GM21529 (cell line): Measurements from ENCODE around the gene LRRC63.
"Not testable (repeated sequence)": the region's sequence is repeated elsewhere in the genome, so short reads cannot be mapped to it uniquely, and the experiment has no call there.

Source experiments
- ATAC-seq: cut with Tn5 transposase; IDR thresholded peaks from one replicate; pipeline ENCODE4 v1.9.1; 2021; ENCODE audit not compliant: unreplicated experiment

Gene LRRC63, protein sequence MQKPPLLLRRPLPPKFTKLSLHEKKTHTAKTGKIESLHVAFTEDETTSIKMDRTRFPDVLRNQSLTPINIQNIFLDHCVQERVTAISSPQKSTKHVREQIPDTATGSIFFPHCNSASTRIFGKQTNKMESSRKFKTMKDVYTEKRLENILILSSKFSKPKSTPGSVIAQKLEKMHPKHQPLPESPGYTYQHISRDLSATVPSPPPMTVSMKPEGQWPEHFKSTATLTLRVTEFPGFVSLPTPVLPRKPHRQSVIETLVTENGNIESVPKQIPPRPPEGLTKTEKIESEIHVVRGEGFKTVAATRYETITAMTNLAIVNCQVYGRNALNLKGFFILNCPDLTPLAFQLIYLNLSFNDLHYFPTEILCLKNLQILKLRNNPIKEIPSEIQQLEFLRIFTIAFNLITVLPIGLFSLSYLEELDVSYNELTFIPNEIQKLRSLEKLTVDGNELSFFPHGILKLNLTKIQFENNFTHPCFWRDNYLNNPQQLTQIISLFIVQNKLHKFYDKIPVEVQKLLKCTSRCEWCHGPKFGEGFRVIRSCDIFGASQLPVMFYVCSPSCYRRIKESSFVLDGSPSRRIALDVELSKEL

DNA sequence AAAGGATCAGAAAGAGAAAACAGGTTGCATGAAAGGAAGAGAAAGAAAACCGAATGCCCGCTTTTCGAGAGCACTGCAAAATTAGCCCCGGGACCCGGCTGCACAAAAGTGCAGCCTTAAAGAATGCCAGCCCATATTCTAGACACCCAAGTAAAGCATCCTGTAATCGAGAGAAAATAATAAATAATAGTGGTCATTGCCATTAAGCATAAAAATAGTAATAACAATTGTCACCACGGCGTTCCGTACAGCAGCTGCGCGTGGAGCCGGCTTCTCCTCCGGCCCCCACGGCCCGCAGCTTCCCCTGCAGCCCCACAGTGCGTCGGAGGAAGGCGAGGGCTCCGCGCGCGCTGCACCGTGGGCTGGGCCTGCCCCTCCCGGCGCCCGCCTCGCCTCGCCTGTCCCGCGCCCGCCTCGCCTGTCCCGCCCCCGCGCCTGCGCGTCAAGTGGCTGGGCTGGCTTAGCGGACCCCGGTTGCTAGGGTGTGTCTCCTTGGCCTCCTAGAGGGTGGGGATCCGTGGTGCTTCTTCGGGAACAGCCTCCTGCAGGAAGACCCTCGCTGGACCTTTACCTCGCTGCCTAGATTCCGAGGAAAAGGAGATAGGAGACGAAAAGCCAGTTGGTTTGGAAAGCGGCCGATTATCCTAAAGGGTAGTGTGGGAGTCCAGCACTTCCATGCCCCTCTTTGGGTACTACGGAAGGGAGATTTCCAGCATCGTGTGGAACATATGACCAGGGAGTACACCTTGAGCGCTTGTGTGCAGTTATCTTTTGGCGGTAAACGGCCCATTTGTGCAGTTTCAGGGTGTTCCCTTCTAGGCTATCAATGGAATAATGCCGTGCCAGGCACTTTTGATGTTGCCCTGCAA is at the start of gene LRRC63:
Gene LRRC63 (plus strand): TSS at position 446 of the 869 bp plus-strand sequence. CDS start 1,107 bp downstream, outside the sequence.
- ATAC-seq, result peak; percentile 96

- ATAC-seq, result not testable (repeated sequence)
These were observed 49.0 kb upstream of the LRRC63 start for GRCh38 chr13:46162741-46163140.

- no peak for ATAC-seq
These were observed 47.1 kb upstream of the LRRC63 start for GRCh38 chr13:46164661-46165060.

- peak; percentile 38 for ATAC-seq
These were observed 46.1 kb upstream of the LRRC63 start for GRCh38 chr13:46165485-46166223.

- no peak for ATAC-seq
These were observed 45.5 kb upstream of the LRRC63 start for GRCh38 chr13:46166224-46166584.

DNA sequence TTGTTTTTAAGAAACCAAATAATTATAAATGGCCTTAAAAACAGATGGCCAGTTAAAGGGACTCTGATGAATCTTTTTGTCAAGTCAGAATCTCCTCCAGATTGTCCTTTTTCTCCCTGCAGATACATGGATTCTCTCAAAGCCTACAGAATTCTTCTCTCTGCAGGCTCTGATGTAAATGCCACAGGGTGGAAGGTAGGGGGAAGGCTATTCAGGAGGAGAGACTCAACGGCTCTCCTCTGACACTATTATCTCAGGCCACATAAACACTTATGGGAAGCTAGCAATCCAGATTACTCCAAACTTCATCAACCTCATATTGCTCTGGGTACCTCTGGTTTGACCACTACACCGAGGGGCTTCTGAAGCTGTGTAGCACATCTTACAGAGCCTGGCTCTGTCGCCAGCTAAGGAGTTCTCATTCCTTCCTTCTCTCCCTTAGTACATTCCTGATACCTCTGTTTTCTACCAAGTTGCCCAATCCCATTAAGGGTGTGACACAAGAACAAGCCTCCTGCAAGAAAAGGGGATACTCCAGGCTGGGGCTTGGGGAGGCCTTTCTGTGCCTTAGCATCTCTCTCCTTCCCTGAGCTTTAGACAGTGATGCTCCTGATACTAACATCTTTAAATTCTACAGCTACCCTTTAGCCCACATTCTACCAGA is 44.6 kb upstream of the LRRC63 start:
- no peak for ATAC-seq

DNA sequence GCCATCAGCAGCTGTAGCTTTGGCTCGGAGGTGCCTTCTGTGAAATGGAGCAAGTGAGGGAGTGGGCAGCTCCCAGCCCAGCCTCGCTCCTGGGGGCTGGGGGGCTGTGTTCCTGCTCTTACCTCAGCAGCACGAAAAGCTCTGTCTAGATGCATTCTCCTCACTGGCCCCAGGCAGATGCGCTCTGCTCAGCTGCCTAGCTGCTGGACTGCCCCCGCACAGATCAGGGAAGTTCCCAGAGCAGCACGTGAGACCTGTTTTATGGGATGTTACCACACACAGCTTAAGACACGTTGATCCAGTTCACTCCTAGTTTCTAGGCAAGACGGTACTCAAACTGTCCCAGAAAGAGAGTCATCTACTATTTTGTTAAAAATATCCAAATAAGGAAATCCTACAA is 43.4 kb upstream of the LRRC63 start:
- ATAC-seq, result peak; percentile 36

GRCh38 chr13:46168783-46169182 is 42.9 kb upstream of the LRRC63 start:
- ATAC-seq, result no peak

DNA sequence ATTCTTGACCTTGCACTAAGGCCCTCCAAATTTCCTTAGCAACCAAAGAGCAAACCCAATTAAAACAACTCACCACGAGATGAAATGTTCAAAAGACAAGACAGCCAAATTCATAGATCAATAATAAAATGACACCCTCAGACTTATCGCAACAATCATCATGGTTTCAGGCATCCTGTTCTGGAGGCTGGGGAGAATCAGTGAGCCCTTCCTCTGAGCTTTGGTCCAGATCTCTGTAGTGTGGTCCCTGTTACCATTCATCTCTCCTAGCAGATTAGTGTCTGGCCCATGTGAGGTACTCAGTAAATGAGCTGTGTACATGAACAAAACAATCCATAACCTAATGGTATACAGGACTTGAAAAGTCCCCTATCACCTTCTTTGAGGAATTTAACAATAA is 42.0 kb upstream of the LRRC63 start:
- no peak for ATAC-seq

- no peak for ATAC-seq
These were observed 41.5 kb upstream of the LRRC63 start for GRCh38 chr13:46170268-46170667.

DNA sequence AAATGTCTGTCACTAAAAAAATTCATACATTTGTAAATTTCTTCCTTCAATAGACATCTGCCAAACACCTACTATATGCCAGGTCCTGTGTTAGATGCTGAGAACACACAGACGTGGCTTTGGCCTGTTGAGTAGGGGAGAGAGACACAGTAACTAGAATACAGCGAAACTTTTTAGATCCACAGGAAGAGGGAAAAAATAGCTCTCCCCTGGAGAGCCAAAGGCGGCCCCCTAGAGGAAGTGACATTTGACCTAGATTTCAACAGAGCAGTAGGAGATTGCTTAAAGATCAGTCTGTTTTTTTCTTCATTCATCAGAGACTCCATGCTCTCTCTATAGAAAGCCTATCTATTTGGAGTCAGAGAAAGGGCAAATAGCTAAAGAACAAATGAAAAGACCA is 41.0 kb upstream of the LRRC63 start:
- no peak for ATAC-seq

- ATAC-seq, result no peak
These were observed 40.5 kb upstream of the LRRC63 start for GRCh38 chr13:46171217-46171616.

DNA sequence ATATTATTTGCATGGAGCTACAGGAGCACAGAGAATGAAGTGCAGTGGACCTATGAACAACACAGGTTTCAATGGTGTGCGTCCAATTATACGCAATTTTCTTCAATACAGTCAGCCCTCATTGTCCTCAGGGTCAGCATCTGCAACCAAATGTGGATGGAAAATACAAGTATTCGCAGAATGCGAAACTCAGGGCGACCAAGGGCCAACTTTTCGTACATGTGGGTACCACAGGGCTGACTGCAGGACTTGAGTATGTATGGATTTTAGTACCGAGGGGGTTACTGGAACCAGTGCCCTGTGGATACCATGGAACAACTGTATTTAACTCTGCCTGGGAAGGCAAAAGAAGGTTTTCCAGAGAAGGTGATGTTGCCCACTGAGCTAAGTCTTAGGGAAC is 40.0 kb upstream of the LRRC63 start:
- ATAC-seq, result no peak

- peak; percentile 30 for ATAC-seq
These were observed 39.2 kb upstream of the LRRC63 start for GRCh38 chr13:46172531-46172991.

DNA sequence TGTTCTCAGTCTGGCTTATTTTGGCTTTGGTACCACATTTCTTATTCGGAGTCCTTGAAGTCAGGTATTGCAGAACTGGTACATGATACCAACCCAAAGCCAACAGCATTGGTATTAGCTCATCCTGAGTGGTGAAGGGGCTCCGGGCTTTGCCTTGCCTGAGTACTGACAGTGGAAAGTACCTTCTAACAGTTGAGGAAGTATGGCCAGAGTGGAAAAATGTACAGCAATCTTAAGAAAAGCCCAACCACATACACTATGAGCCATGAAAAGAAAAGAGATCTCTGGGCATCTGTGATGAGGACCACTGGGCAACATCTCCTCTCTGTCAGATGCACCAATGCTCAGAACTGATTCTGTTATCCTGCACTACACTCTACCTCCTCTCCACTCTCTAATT is 38.1 kb upstream of the LRRC63 start:
- peak; percentile 34 for ATAC-seq

DNA sequence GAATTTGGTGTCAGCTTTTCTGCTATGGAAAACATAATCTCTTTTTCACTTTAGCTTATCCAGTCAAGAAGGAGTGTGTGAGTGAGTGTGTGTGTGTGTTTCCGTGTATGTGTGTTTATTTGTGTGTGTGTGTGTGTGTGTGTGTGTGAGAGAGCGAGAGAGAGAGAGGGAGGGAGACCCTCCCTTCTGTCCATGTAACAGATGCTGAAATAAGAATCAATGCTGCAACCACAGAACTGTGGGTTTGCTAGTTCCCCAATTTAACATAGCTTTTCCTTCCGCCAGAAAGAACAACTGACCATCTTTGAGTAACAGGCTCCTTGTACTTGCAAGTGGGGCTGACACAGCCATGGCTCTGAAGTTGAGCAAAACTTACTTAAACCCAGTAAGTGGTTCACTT is 35.0 kb upstream of the LRRC63 start:
- ATAC-seq, result peak; percentile 38

DNA sequence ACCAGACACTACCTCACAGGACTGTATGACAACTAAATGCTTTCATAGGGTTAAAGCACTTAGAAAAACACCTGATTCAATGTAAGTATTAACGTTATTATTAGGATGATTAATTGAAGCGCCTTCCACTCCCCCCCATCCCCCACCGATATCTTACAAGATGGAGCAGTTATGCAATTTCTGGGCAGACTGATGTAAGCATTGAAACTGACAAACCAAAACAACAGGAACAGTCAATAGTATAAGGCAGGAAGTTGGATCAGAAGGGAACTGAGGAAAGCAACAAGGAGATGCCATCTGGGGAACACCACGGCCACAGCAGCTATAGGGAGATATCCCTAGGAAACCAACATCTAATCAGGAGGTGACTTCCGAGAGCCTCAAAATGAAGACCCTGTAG is 33.6 kb upstream of the LRRC63 start:
- ATAC-seq, result no peak

DNA sequence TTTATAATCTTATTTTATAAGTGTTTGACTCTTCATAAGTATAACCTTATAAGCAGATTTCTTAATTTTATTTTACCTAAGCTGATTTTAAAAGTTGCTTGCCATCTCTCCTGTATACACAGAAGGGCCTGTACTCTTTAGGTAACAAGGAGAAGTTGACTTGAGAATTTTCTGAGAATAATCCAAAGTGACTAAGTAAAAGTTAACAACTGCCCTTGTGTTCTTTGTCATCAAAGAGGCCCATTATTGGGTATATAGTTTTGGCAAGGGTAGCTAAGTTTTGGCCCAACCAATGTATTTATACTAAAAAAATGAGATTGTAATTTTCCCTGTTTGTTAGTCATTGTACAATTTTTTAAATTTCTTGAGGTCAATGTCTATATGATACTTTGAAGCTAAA is 32.9 kb upstream of the LRRC63 start:
- ATAC-seq, result no peak

DNA sequence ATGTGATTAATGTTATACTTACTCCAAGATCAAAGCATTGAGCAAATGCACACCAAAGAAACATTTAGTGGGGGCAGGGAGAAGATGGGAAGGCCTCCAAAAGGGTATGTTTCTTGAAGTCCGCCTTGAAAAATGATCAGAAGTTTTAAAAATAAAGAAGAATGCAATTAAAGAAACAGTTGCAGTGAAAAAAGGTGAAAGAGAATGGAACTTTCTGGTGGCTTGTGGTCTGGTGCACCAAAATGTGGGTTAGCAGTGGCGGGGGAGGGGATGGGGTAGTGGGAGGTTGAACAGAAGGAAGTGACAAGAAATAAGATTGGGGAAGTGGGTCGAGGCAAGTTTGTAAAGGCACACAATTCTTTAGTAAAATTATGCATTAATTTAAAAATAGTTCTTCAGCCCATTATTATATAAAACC is 32.2 kb upstream of the LRRC63 start:
- no peak for ATAC-seq

DNA sequence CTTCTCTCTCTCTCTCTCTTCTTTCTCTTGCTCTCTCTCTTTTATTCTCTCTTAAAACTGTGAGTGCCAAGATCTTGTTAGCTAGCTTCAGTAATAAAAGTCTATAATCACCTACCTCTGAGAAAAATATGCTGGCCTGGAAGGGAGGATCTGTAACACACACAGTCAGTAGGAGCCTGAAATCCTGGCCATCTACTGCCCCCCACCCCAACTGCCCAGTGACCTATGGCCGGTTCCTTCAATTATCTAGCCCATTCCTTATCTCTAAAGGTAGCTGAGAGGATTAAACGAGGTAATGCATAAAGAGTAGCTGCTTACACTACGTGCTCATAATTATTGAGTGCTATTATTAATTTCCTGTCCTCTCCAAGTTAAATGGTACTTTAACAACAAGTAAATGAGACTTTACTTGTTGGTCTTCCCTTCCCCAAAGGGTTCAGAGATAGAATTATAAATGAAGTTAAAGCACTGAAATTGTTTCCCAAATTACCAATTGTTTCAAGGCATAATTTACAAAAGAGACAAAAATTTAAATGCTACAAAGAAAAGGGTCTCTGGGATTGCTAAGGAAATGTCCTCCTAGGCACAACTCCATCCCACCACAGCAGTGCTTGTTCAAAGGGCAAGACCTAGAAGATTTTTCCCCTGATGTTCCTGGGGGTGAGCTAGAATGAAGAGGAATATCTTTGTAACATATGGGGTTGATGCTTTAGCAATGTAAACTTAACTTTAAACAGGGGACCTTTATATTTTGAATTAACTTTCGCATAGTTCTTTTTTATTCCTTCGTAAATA is 31.6 kb upstream of the LRRC63 start:
- ATAC-seq, result no peak
